GM19455 (cell line): ENCODE results near the gene RHOBTB3.
"Not testable (repeated sequence)": the region's sequence is repeated elsewhere in the genome, so short reads cannot be mapped to it uniquely, and the experiment has no call there.

Experiments used
- ATAC-seq: cut with Tn5 transposase; IDR thresholded peaks from one replicate; pipeline ENCODE4 v1.9.1; 2021; ENCODE audit not compliant: unreplicated experiment

RHOBTB3 gene

DNA sequence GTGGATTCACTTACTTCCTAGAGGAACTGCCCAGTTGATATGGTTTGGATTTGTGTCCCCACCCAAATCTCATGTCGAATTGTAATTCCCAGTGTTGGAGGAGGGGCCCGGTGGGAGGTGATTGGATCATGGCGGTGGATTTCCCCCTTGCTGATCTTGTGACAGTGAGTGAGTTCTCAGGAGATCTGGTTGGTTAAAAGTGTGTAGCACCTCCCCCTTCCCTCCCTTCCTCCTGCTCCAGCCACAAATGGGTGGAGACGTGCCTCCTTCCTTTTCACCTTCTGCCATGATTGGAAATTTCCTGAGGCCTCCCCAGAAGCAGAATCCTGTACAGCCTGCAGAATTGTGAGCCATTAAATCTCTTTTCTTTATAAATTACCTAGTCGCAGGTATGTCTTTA is 17.9 kb upstream of the RHOBTB3 start:
- ATAC-seq, result not testable (repeated sequence)

DNA sequence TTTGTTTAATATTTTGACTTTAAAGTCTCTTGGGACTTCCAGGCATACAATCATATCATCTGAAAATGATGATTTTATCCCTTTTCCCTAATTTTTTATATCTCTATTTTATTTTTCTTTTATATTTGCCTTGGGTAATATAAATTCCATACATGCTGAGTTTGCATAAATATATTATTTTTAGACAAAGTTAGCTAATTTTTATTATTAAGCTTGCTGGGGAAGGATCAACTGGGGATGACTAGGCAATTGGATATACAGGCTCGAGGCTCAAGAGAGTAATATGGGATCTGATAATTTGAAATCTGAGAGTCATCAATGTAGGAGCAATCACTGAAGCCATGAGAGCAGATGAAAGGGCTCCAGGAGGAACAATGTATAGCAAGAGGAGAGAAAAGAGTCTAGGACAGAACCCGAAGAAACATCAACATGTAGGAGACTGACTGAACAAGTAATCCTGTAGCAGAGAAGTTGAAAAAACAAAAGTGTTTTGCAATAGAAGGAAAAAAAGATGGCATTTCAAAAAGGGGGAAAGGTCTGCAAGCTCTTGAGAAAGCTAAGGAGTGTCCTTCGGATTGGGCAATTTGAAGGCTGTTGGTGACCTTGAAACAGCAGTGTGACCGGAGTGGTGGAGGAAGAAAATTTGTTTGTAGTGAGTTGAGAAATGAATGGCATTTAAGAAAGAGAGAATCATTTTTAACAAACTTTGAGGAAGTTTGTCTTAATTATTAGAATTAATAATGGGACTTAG is 17.0 kb upstream of the RHOBTB3 start:
- no peak for ATAC-seq

DNA sequence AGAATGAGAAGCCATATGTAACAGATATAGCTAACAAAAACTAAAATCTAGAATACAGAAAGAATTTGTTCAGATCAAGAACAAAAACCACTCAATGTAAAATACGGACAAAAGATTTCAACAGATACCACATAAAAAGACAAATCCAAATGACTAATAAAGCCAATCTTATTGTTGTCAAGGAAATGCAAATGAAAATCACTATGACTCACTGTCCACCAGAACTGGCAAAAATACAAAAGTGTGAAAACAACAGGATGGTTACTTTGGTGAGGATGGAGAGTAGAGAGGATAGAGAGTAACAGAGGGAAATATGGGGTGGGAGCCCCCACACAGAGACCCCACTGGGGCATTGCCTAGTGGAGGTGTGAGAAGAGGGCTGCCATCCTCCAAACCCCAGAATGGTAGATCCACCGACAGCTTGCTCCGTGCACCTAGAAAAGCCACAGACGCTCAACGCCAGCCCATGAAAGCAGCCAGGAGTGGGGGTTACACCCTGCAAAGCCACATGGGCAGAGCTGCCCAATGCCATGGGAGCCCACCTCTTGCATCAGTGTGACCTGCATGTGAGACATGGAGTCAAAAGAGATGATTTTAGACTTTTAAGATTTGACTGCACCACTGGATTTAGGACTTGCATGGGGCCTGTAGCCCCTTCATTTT is 15.2 kb upstream of the RHOBTB3 start:
- no peak for ATAC-seq

DNA sequence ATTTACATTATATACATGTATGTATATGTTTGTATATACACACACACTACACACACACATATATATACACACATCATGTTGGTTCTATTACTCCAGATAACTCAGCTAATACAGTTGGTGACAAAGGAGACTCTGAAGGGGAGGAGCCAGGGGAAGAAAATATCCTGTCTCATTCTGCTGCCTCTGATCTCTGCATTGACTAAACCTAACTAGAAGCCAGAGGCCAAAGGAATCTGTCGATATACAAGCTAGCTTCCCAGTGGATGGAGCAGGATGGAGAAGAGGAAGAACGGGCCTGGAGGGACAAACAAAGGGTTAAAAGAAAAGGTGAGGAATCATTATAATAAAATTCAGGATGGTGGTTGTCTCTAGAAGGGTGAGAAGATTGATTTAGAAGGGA is 13.7 kb upstream of the RHOBTB3 start:
- no peak for ATAC-seq

DNA sequence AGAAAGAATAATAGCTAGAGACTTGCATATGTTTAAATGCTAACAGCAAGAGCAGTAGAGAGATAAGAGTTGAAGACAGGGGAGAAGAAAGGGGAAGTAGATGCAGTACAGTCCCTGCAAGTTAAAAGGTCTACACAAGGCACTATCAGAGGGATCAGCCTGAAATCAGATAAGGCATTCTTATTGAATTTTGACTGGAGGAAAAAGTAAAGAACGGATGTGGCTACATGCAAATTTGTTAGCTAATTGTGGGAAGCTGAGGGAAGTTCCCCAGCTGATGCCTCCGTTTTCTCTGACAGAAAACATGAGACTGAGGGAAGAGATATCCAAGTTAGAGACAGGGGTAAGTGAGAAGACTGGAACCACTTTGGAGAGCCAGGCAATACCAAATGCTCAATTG is 12.9 kb upstream of the RHOBTB3 start:
- ATAC-seq, result peak; percentile 87

DNA sequence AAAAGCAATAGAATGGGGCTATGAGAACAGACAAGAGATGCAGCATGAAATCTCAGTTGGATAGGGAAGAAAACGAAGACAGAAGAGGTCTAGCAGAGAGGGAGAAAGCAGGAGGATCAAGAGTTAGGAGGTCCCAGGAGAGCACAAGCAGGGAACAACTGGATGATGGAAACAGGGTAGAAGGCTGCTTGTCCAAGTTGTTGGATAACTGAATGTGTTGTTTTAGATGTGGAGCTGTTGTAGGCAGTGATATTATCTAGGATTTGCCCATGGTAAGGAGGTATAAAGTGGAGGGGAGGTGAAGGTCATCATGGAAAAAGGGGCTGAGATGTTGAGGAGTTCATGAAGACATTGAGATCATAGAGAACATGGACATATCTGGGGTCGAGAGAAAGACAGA is 12.4 kb upstream of the RHOBTB3 start:
- no peak for ATAC-seq

DNA sequence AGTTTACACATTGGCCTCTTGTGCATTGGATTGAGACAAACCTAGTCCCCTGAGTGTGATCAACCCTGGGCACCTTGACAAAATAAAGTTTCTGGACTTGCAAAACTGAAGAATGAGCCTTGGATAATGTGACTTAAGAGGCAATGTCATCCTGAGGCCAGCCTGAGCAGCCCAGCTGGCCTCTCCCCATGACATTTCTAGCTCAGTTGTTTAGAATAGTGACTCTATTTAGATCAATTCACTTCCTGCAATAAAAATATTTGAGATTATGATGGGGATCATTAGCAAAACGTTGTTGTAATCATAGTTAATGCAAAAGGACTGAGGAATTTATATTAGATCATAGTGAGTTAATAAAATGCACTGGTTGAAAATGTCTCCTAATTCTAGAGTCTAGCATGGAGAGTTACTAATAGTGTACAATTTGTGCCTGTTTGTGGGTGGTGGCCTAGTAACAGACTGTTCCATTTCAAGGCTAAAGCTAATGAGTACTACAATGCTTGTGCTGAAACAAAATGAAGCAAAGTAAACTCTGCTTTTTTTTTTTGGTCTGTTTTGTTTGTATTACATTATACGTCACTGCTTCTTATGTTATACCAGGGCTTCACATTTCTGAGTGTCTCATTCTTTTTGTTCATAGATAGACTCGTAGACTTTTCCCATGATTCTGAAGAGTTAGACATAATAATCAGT is 10.9 kb upstream of the RHOBTB3 start:
- no peak for ATAC-seq

DNA sequence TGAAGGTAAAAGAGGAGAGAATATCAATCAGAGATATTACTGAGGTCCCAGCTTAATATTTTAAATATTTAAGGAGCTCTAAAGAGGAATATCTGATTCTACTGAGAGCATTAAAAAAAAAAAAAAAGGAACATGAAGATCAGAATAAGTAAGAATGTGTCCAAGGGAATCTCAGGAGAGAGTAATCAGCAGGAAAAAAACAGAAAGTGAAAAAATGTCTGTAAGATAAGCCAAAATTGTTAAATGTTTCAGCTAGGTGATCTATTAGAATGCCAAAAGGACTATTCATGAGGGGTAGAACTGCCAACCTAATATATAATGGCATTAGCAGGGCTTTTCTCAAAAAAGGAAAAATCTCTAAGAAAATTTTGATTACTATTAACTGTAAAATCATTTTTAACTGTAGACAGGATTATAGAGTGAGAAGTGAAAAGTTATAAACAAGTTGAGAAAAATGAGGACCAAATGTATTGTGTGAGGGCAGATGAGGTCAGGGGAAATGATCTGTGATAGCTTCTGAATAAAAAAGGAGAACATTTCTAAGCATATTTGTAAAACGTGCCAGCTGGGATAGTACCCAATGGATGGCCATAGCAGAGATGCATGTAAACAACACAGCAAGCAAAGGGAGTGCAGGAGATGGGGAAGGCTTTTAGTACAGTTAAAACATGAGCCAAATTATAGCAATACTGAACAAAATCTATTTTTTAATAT is 9.4 kb upstream of the RHOBTB3 start:
- no peak for ATAC-seq

DNA sequence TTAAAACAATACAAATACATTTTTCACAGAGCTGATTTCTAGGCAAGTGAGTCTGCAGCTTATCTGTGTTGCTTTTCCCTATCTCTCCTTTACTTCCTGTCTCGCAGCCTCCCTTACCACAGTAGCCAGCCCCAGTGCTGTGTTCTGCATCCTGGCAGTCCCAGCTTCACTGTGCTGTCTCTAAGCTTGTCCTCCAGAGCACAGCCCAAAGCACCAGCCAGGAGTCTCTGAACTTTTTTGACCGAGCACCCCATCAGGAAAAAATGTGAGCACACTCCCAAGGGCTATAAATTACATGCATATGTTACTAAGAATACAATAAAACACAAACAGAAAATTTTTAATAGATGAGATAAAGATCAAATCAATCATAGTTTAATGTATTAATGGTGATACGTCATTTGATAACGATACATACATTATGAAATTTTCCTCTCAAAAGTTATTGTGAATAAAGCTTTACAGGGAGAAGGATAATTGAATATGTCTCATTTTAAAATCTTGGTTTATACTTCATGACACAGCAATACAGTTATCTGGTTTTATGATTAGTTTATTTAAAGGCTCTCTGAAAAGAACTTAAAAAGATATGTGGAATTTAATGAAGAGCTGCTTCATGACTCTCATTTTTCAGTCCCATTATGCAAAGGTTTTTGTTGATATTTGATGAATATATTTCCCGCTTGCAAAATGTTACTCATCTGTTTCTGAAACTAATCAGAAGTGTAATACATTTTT is 7.3 kb upstream of the RHOBTB3 start:
- no peak for ATAC-seq

DNA sequence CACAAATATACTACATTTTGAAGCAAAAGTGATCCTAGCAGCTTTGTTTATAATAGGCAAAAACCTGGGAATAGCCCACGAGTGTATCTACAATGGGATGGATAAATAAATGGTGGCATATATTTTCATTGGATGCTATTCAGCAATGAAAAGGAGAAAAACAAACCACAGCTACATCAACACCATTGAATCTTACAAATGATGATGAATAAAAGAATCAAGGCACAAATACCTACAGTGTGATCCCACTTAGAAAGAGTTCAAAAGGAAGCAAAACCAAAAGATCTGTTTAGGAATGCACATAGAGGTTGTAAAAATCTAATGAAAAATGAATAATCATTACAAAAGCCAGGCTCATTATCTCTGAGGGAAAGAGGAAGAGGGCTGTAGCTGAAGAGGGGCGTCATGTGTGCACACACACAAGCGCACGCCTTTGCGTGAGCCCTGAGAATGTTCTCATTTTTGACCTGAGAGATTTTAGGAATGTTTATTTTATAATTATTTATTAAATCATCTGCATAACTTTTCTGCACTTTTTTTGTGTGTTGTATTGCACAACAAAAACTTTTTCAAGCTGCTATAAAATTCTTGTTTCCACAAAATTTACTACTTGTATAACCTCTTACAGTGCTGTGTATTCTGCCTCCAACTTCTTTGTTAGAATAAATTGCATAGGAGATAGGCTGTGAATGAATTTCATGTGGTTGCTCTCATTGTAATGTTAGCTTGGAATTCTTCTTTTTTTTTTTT is 5.9 kb upstream of the RHOBTB3 start:
- no peak for ATAC-seq

DNA sequence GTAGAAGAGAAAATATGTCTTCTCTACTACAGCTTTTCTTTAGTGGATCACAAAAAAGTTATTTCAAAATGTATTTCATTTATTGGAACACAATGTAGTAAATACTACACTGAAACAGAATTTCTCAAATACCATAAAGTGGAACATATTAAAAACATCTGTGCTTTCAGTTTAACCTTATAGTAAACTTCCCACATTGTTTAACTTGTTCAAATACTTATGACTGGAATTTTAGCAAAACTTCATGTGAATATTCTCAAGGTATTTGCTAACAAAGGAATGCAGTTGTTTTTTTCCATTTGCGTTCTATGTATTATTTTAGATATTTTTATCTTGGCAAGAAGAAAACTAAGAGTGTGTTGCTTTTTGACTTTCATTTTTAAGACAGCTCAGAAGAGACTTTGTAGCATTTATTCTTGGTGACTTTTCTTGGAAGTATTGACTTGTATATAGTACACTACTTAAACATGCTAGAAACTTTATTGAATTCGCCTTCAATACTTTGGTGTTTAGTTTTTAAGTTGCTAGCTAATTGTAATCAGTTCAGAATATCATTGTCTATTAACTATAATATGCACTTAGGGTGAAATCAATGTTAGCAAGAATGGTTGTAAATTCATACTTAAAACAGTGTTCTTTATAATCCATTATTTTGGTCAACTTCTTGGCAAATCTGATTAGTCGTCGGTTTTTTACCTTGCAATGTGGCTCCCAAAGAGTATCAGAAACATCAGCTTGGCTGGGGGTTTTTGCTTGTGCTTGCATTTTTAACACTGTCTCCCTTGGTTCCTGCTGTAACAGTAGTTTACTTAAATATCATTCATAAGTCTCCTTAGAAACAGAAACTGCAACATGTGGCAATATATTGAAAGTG is 5.0 kb upstream of the RHOBTB3 start:
- peak; percentile 34 for ATAC-seq

DNA sequence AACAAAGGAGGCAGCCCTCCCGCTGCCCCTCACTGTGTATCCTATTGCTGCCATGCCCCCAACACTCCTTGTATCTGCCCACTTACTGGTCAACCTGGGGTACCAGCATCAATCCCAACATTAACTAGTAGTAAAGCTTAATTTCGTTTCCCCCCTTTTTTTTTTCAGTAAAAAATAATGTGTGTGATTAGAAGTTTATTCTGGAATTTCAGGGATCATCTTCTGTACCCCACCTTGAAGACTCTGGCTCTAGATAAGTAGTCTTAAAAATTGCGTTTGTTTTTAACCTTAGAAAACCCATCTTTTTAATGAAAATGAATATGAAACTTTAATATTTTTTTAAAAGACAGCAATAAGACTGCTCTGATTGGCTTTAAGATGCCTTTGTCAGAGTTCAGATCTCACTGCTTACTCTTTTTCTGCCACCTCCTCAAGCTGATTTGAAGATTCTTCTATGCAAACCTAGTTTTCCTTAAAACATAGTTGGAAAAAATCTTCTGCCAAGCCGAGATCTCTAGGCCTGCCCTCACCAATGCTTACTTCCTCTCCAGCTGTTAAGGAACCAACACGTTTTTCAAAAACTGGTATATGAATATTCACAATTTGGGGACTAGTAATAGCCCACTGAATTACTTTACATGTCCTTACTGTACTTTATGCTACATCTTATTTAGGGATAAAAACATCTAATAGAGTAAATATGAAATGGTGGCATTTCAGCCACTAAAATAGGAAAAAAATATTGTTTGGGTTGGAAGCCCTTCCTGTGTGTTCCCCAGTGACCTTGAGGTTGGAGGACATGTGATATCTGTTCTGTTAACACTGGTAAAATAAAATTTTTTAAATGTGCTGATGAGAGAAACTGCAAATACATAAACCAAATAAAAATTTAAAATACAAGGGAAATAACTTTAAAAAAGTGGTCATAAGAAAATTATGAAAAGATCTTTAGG is 4.0 kb upstream of the RHOBTB3 start:
- ATAC-seq, result no peak

DNA sequence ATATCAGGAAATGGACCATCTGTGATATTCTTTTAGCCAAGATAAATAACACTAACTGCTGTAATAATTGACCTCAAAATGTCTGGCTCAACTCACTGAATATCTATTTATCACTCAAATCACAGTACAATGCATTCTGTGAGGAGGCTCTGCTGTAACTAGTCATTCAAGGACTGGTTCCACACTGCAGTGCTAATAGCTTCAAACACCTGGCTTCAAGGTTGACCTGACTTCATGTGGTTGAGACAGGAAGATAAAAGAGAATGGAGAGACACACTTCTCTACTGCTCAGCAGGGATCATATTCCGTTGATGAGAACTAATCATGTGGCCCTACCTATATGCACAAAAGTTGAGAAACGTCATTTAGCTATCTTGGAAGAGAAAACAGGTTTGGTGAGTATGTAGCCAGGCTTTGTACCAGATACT is 3.4 kb upstream of the RHOBTB3 start:
- peak; percentile 35 for ATAC-seq

DNA sequence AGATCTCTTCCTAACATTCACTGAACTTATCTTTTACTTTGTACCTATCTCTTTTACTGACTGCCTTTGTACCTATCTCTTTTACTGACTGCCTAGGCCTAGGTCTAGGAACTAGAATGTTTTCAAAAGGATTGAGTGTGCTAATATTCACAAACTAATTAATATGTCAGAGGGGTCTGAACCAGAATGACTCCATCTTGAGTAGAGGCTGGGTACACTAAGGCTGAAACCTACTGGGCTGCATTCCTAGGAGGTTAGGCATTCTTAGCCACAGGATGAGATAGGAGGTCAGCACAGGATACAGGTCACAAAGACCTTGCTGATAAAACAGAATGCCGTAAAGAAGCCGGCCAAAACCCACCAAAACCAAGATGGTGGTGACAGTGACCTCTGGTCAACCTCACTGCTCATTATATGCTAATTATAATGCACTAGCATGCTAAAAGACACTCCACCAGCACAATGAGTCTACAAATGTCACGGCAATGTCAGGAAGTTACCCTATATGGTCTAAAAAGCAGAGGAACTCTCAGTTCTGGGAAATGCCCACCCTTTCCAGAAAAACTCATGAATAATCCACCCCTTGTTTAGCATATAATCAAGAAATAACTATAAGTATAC is 2.5 kb upstream of the RHOBTB3 start:
- no peak for ATAC-seq

DNA sequence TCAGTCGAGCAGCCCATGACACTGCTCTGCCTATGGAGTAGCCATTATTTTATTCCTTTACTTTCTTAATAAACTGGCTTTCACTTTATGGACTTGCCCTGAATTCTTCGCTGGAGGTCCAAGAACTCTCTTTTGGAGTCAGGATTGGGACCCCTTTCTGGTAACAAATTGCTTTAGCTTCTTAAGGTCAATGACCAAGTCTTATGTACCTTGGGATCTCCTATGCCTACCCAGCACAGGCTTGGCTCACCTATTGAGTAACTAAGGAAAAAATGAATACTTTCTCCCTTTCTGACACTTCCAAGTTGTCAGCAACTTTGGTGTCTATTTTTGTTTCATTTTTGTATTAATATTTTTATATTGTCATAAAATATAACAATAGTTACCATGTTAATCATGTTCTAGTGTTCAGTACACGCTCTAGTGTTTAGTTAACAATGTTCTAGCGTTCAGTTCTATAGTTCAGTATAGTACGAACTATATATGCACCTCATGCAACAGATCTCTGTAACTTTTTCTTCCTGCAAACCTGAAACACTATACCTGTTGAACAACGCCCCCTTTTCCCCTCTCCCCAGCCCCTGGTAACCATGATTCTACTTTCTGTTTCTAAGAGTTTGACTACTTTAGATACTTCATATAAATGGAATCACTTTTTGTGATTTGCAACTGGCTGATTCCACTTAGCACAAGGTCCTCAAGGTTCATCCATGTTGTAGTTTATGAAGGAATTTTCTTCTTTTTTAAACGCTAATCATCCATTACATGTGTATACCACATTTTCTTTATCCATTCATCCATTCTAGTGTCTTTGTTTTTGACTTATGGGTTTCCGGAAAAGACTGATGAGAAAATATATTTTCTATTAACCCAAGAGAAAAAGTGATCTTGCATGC is 1.8 kb upstream of the RHOBTB3 start:
- ATAC-seq, result no peak

DNA sequence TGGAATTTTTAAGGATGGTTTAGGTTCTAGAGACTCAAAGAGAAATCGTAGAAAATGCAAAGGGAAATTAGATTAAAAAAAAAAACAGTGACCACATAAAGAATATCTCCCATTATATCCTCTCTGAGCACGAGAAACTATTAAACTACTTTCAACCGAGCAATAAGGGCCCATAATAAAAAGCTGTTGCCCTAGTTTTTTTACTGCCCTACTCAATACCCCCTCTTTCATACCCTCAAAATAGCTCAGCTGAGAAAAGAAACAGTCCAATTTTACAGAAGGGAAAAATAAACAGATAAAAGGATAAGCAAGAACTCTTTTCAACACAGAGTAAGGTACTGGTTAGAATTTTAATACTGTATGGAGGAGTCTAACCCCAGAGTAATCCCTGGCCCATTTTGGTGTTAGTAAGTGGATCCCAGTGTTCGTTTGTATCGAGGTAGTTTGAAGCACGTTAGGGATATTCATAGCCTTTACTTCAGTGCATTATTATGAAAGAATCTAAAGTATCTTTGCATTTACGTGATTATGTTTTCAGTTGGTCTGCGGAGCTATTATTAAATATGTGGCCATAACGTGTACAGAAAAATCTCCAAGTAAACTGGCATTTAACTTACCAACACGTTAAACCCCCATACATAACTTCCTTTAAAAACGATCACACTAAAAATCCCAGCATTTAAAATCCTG is 980 bp upstream of the RHOBTB3 start:
- no peak for ATAC-seq
